Activated CD8-positive, alpha-beta memory T cell treated with anti-CD3 and anti-CD28 coated beads, Interleukin-2, amount 50 U/mL, for 1 hour (primary cell): ENCODE measurements around the gene AGO3.
"Not testable (repeated sequence)": the region's sequence is repeated elsewhere in the genome, so short reads cannot be mapped to it uniquely, and the experiment has no call there.

Source experiments
- DNase-seq: peaks from one replicate; pipeline ENCODE4 v3.0.0-alpha.2; 2020; ENCODE audit errors: extremely low read depth

Gene AGO3

GRCh38 chr1:36008546-36009197 is 77.8 kb downstream of the AGO3 start:
- DNase-seq: no peak

- DNase-seq: no peak
These were observed 83.9 kb downstream of the AGO3 start for GRCh38 chr1:36014722-36015220.

GRCh38 chr1:36016686-36017085 is 85.8 kb downstream of the AGO3 start:
- no peak for DNase-seq

- DNase-seq: no peak
These were observed 92.3 kb downstream of the AGO3 start for GRCh38 chr1:36023098-36023769.

- not testable (repeated sequence) for DNase-seq
These were observed 93.1 kb downstream of the AGO3 start for GRCh38 chr1:36024024-36024423.

- no peak for DNase-seq
These were observed 93.9 kb downstream of the AGO3 start for GRCh38 chr1:36024847-36025246.

- DNase-seq: no peak
These were observed 96.9 kb downstream of the AGO3 start for GRCh38 chr1:36027766-36028165.

- DNase-seq: no peak
These were observed 100.5 kb downstream of the AGO3 start for GRCh38 chr1:36031441-36031840.

GRCh38 chr1:36034692-36035091 is 103.8 kb downstream of the AGO3 start:
- DNase-seq: no peak

- no peak for DNase-seq
These were observed 104.2 kb downstream of the AGO3 start for GRCh38 chr1:36035154-36035553.

GRCh38 chr1:36040238-36040637 is 109.3 kb downstream of the AGO3 start:
- DNase-seq: no peak

GRCh38 chr1:36051821-36052220 is 120.9 kb downstream of the AGO3 start:
- DNase-seq: no peak

- DNase-seq: no peak
These were observed 123.1 kb downstream of the AGO3 start for GRCh38 chr1:36053978-36054377.

GRCh38 chr1:36055706-36056105 is 124.8 kb downstream of the AGO3 start:
- DNase-seq: no peak

GRCh38 chr1:36062315-36062714 is 131.4 kb downstream of the AGO3 start:
- DNase-seq: no peak

GRCh38 chr1:36067871-36068270 is 137.0 kb downstream of the AGO3 start:
- DNase-seq: no peak

GRCh38 chr1:36068866-36069265 is 138.0 kb downstream of the AGO3 start:
- DNase-seq: no peak

- no peak for DNase-seq
These were observed 139.4 kb downstream of the AGO3 start for GRCh38 chr1:36070349-36070748.

GRCh38 chr1:36076979-36077573 is 146.2 kb downstream of the AGO3 start:
- no peak for DNase-seq

GRCh38 chr1:36080236-36080635 is 149.3 kb downstream of the AGO3 start:
- DNase-seq: no peak

GRCh38 chr1:36080801-36081200 is 149.9 kb downstream of the AGO3 start:
- no peak for DNase-seq

GRCh38 chr1:36081926-36082485 is 151.1 kb downstream of the AGO3 start:
- DNase-seq: no peak

- no peak for DNase-seq
These were observed 152.3 kb downstream of the AGO3 start for GRCh38 chr1:36083219-36083618.
